Cardiac muscle cell (in vitro differentiated cells and primary cell): ENCODE results near the gene PIK3C2G. TPM values are rescaled to one million over a fixed set of nuclear protein-coding genes. Genes with fewer than 3 reads are reported as not detected.

ENCODE experiments used
- DNase-seq, 2 donors: peaks; one replicate each; pipeline versions ENCODE4 v3.0.0 to v3.0.0-alpha.2; 2010 to 2017; ENCODE audit warnings: low read depth in 1 of 2, low spot score in 1 of 2
- H3K27ac ChIP-seq: fragments of 200-600 bp; sonication (generic); 2 replicates; pipeline ENCODE4 v1.5.1; 2016
- H3K27me3 ChIP-seq: fragments of 200-600 bp; sonication (generic); 2 replicates; pipeline ENCODE4 v1.6.0; 2016; ENCODE audit warnings: control low read depth
- H3K36me3 ChIP-seq: fragments of 200-600 bp; sonication (generic); 2 replicates; pipeline ENCODE4 v1.5.1; 2016; ENCODE audit warnings: control low read depth
- H3K4me1 ChIP-seq: fragments of 200-600 bp; sonication (generic); 2 replicates; pipeline ENCODE4 v1.8.1; 2017; ENCODE audit warnings: low read depth, mild to moderate bottlenecking, mixed run types
- H3K4me3 ChIP-seq: fragments of 200-600 bp; sonication (generic); 2 replicates; pipeline ENCODE4 v1.5.1; 2016; ENCODE audit warnings: mild to moderate bottlenecking
- H3K9me3 ChIP-seq: fragments of 200-600 bp; sonication (generic); 2 replicates; pipeline ENCODE4 v1.5.1; 2017; ENCODE audit warnings: low read depth, mild to moderate bottlenecking, control low read depth
- polyA plus RNA-seq: library from polyadenylated mRNA; unstranded; fragments of >200 nt; fragmentation: Nextera tagmentation; extraction: Ambion mirVana; gene quantifications from 2 replicates; pipeline ENCODE4 v1.2.1, GENCODE V29; 2016
- total RNA-seq: library from RNA; depleted of rRNA; stranded (reverse); fragments of >200 nt; gene quantifications from 2 replicates; pipeline ENCODE4 v1.2.3, GENCODE V29; 2016
- TF ChIP-seq, protein P1 (sequence below): IDR thresholded peaks from 2 replicates; pipeline ENCODE4 v1.5.1; 2012; ENCODE audit warnings: low read depth, mild to moderate bottlenecking, low read length

Gene PIK3C2G
- total and polyA plus RNA-seq, 2 experiments from 2014 or later, result not detected

GRCh38 chr12:18430425-18431048 is 169.2 kb downstream of the PIK3C2G start:
- peak; percentile 72 to 77 for DNase-seq
- TF ChIP-seq, protein P1, sequence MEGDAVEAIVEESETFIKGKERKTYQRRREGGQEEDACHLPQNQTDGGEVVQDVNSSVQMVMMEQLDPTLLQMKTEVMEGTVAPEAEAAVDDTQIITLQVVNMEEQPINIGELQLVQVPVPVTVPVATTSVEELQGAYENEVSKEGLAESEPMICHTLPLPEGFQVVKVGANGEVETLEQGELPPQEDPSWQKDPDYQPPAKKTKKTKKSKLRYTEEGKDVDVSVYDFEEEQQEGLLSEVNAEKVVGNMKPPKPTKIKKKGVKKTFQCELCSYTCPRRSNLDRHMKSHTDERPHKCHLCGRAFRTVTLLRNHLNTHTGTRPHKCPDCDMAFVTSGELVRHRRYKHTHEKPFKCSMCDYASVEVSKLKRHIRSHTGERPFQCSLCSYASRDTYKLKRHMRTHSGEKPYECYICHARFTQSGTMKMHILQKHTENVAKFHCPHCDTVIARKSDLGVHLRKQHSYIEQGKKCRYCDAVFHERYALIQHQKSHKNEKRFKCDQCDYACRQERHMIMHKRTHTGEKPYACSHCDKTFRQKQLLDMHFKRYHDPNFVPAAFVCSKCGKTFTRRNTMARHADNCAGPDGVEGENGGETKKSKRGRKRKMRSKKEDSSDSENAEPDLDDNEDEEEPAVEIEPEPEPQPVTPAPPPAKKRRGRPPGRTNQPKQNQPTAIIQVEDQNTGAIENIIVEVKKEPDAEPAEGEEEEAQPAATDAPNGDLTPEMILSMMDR, result peak; percentile 95
- no peak overlapping the region for H3K27ac ChIP-seq

GRCh38 chr12:18431771-18432170 is 170.5 kb downstream of the PIK3C2G start:
- no peaks in the 10 kb centered on the region for H3K9me3 ChIP-seq
- DNase-seq, result no peak
- no peak overlapping the region for H3K27ac ChIP-seq
- no peak overlapping the region for H3K4me3 ChIP-seq
- H3K27me3 ChIP-seq, result no peaks in the 10 kb centered on the region
- TF ChIP-seq, protein P1, result no peak
- peaks cover 19% of the 10 kb centered on the region for H3K4me1 ChIP-seq
- H3K36me3 ChIP-seq, result no peaks in the 10 kb centered on the region

More at GRCh38 chr12:18430425-18431048, 169.2 kb downstream of the PIK3C2G start:
- peaks cover 16% of the 10 kb centered on the region for H3K4me1 ChIP-seq
- no peak overlapping the region for H3K4me3 ChIP-seq
- H3K27me3 ChIP-seq, result no peaks in the 10 kb centered on the region
- no peaks in the 10 kb centered on the region for H3K9me3 ChIP-seq
- H3K36me3 ChIP-seq, result no peaks in the 10 kb centered on the region

DNA sequence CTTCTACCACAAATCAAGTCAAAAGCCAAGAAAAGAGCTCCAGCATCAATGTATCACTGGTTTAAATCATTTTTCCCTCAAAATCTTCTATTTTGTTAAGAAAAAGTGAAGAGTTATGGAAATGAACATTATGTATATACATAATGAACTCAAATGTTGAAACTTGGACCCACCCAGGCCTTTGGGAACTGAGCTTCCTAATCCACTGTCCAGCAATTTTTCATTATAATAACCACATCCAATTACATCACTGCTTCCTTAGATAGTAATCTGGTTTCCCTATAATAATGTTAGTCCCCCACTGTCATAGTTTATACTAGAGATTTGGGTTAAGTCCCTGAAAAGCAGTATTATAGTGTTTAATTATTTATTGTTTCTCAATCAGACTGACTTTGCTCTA is 170.9 kb downstream of the PIK3C2G start:
- TF ChIP-seq, protein P1, result no peak
- Histone ChIP-seq H3K4me1 (peaks cover 23% of the 10 kb centered on the region), H3K4me3 (no peak overlapping the region), H3K9me3 (no peaks in the 10 kb centered on the region), H3K27me3 (no peaks in the 10 kb centered on the region), H3K36me3 (no peaks in the 10 kb centered on the region), H3K27ac (no peak overlapping the region)
- DNase-seq, result no peak

GRCh38 chr12:18436170-18436569 is 174.9 kb downstream of the PIK3C2G start:
- TF ChIP-seq, protein P1, result no peak
- no peak overlapping the region for H3K27ac ChIP-seq
- H3K36me3 ChIP-seq, result no peaks in the 10 kb centered on the region
- H3K27me3 ChIP-seq, result no peaks in the 10 kb centered on the region
- H3K4me3 ChIP-seq, result no peak overlapping the region
- DNase-seq, result no peak
- H3K4me1 ChIP-seq, result peaks cover 24% of the 10 kb centered on the region
- H3K9me3 ChIP-seq, result no peaks in the 10 kb centered on the region

DNA sequence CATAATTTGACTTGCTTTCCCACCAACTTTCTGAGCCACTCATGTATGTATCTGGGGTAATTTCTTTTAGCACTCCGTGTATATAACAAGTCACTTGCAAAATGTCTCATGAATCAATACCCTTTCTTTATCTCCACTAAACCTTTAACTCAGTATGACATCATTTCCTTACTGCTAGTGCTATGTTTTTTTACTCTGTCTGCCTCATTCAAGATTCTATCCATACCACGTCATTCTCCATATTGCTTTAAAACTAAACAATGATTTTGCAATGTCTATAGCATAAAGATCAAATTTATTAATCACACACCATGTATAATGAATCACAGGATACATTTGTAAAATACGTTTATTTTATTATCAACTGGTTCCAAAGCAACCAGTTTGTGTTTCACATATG is 178.2 kb downstream of the PIK3C2G start:
- DNase-seq, result peak in 1 of 2 donors; percentile 34
- no peak overlapping the region for H3K27ac ChIP-seq
- H3K4me3 ChIP-seq, result no peak overlapping the region
- TF ChIP-seq, protein P1, result no peak
- peaks cover 24% of the 10 kb centered on the region for H3K4me1 ChIP-seq
- no peaks in the 10 kb centered on the region for H3K36me3 ChIP-seq
- no peaks in the 10 kb centered on the region for H3K9me3 ChIP-seq
- H3K27me3 ChIP-seq, result no peaks in the 10 kb centered on the region
